Memory B cell (primary cell): ENCODE data around the gene OR5H6.

Experiments
- ATAC-seq: fragments of 150-1000 bp; cut with Tn5 transposase; 2 replicates; pipeline ENCODE4 v1.10.0; 2021; ENCODE audit warnings: low read depth, mild to moderate bottlenecking, moderate library complexity
- DNase-seq, 2 donors: peaks; one replicate each; pipeline ENCODE4 v3.0.0; 2022; ENCODE audit warnings: low spot score in 2 of 2
- H3K27ac Mint-ChIP-seq: one replicate; pipeline ENCODE4 v1.8.0; 2022; ENCODE audit warnings: mild to moderate bottlenecking, moderate library complexity, mixed read lengths
- H3K27me3 Mint-ChIP-seq: one replicate; pipeline ENCODE4 v1.8.0; 2022; ENCODE audit warnings: mixed read lengths
- H3K36me3 Mint-ChIP-seq: one replicate; pipeline ENCODE4 v1.8.0; 2022; ENCODE audit warnings: mild to moderate bottlenecking, mixed read lengths
- H3K4me1 Mint-ChIP-seq: one replicate; pipeline ENCODE4 v1.8.0; 2022; ENCODE audit warnings: mixed read lengths
- H3K4me3 Mint-ChIP-seq: one replicate; pipeline ENCODE4 v1.8.0; 2022; ENCODE audit warnings: mild to moderate bottlenecking, moderate library complexity, mixed read lengths
- H3K9me3 Mint-ChIP-seq: one replicate; pipeline ENCODE4 v1.8.0; 2022; ENCODE audit warnings: mixed read lengths

The OR5H6 gene

DNA sequence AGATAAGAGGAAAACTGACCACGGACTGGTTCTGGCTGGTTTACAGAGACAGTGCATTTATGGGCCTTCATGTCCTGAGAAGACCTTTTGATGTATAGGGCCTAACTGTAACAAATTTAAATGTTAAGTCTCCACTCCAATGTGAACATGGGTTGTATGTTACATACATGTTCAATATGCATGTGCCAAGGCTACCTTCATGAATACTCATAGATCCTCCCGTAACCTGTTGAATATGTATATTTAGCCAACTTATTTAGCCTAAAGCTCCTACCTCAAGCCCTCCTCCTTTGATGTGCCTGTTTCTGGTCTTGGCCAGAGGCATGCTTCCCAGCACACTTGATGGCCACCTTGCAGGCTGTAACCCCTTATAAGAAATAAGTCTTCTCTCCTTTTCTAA lies 18.2 kb downstream of the OR5H6 start, which contains the start of gene OR5H2:
OR5H2 (plus strand) TSS at position 301 of the 400 bp plus-strand sequence. CDS start 398 bp downstream, outside the sequence.
- H3K27ac Mint-ChIP-seq: no peak within 1 kb of the TSS
- ATAC-seq: no peak

DNA sequence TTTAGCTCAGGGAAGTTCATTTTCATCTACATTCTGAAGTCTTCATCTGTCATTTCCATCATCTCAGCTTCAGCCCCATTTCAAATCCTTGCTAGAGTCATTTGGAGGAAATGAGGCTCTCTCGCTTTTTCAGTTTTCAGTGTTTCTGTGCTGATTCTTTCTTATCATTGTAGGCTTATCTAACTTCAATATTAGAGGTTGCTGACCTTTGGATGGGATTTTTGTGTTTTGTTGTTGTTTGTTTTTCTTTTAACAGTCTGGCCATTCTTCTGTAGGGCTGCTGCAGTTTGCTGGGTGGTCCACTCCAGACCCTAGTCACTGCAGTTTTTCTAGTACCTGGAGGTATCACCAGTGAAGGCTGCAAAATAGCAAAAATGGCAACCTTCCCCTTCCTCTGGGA lies 26.9 kb downstream of the OR5H6 start:
- Mint-ChIP-seq H3K27me3 (peaks cover 6% of the 10 kb centered on the region), H3K9me3 (peaks cover 3% of the 10 kb centered on the region), H3K4me1 (no peaks in the 10 kb centered on the region), H3K4me3 (no peak overlapping the region), H3K27ac (no peak overlapping the region), H3K36me3 (no peaks in the 10 kb centered on the region)
- ATAC-seq: no peak
- no peak for DNase-seq

More for the DNA sequence above, 18.2 kb downstream of the OR5H6 start, which contains the start of gene OR5H2:
- H3K4me1 Mint-ChIP-seq: no peaks in the 10 kb centered on the region
- no peak for DNase-seq
- H3K27me3 Mint-ChIP-seq: peaks cover 4% of the 10 kb centered on the region
- H3K9me3 Mint-ChIP-seq: peaks cover 1% of the 10 kb centered on the region
- no peaks in the 10 kb centered on the region for H3K36me3 Mint-ChIP-seq
- no peak within 1 kb of the TSS for H3K4me3 Mint-ChIP-seq

GRCh38 chr3:98291332-98291957 lies 27.4 kb downstream of the OR5H6 start:
- Mint-ChIP-seq H3K4me1 (no peaks in the 10 kb centered on the region), H3K36me3 (no peaks in the 10 kb centered on the region), H3K9me3 (peaks cover 3% of the 10 kb centered on the region), H3K4me3 (no peak overlapping the region), H3K27me3 (peaks cover 6% of the 10 kb centered on the region), H3K27ac (no peak overlapping the region)
- DNase-seq (no peak), ATAC-seq (no peak)
